ENCODE results near the gene PITPNC1. TPM values are rescaled to one million over a fixed set of nuclear protein-coding genes. Genes with fewer than 3 reads are reported as not detected.

PITPNC1 gene
- polyA plus RNA-seq, 1 of the 3 experiments (the other 2 are of a cell fraction) = 18.4 TPM

- Histone ChIP-seq H2AFZ (ENCODE audit: low read depth) (no peak overlapping the region), H3K36me3 (replicated peaks in 1 of 2; ENCODE audit: control insufficient read depth in 1 of 2, insufficient read depth in 2 of 2, low read length in 1 of 2) (no peaks in the 10 kb centered on the region), H3K27ac (ENCODE audit: low read depth in 2 of 2, low read length in 1 of 2) (peak overlapping the region; percentile 82 to 95; a peak in 3 of 4 replicates), H3K4me1 (ENCODE audit: control insufficient read depth in 1 of 2, insufficient read depth in 2 of 2, low read depth in 1 of 2, low read length in 1 of 2) (peaks cover 30 to 37% of the 10 kb centered on the region in 2 experiments), H4K20me1 (ENCODE audit: insufficient read depth) (no peaks in the 10 kb centered on the region), H3K27me3 (ENCODE audit: insufficient read depth) (no peaks in the 10 kb centered on the region), H3K4me3 (ENCODE audit: low read depth in 2 of 2, low read length in 1 of 2) (no peak overlapping the region), H3K9ac (no peak overlapping the region), H3F3A (replicated peaks; ENCODE audit: insufficient read depth) (peaks cover 19% of the 10 kb centered on the region), H3K9me3 (no peaks in the 10 kb centered on the region), H3K79me2 (ENCODE audit: insufficient read depth) (no peaks in the 10 kb centered on the region), H3K9me2 (no peaks in the 10 kb centered on the region), H3K4me2 (peak overlapping the region; percentile 65)
- ChIA-PET POLR2A (interaction anchor here (0.7 to 2.8 kb wide), 4 partner anchors 116 to 228 kb away, joined by 3 to 17 read pairs (median 8); no protein-coding TSS in a partner anchor), CTCF (interaction anchor here (0.6 to 10.5 kb wide), 15 partner anchors 12 to 583 kb away, joined by 3 to 111 read pairs (median 5); no protein-coding TSS in a partner anchor)
- 52% methylated on average over 10 of the region's 10 CpGs for WGBS (ENCODE audit: low lambda C conversion rate)
- TF ChIP-seq CTCF (IDR thresholded peaks at IDR 0.05) (peak; percentile 27; the same call in 1 of the 2 replicates), EZH2phosphoT487 (IDR thresholded peaks at IDR 0.05; ENCODE audit: borderline replicate concordance, low read depth) (no peak), CHD2 (IDR thresholded peaks at IDR 0.05; ENCODE audit: low read length, partially characterized antibody) (no peak), MXI1 (IDR thresholded peaks at IDR 0.05; ENCODE audit: low read depth, low read length) (no peak; the same call in 1 of the 2 replicates)
- TF ChIP-seq, protein P1, sequence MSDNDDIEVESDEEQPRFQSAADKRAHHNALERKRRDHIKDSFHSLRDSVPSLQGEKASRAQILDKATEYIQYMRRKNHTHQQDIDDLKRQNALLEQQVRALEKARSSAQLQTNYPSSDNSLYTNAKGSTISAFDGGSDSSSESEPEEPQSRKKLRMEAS (IDR thresholded peaks at IDR 0.05; ENCODE audit: low read depth) = no peak
- peak; percentile 65 for DNase-seq
Observed at GRCh38 chr17:67606896-67607604, 230.0 kb downstream of the PITPNC1 start.

- DNase-seq = no peak
- no peaks in the 10 kb centered on the region for H4K20me1 ChIP-seq (ENCODE audit: insufficient read depth)
- TF ChIP-seq NFIC (IDR thresholded peaks at IDR 0.05; ENCODE audit: borderline replicate concordance) = no peak
- TF ChIP-seq, protein P2, sequence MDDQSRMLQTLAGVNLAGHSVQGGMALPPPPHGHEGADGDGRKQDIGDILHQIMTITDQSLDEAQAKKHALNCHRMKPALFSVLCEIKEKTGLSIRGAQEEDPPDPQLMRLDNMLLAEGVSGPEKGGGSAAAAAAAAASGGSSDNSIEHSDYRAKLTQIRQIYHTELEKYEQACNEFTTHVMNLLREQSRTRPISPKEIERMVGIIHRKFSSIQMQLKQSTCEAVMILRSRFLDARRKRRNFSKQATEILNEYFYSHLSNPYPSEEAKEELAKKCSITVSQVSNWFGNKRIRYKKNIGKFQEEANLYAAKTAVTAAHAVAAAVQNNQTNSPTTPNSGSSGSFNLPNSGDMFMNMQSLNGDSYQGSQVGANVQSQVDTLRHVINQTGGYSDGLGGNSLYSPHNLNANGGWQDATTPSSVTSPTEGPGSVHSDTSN (IDR thresholded peaks at IDR 0.05) = no peak
- TF ChIP-seq, protein P3, sequence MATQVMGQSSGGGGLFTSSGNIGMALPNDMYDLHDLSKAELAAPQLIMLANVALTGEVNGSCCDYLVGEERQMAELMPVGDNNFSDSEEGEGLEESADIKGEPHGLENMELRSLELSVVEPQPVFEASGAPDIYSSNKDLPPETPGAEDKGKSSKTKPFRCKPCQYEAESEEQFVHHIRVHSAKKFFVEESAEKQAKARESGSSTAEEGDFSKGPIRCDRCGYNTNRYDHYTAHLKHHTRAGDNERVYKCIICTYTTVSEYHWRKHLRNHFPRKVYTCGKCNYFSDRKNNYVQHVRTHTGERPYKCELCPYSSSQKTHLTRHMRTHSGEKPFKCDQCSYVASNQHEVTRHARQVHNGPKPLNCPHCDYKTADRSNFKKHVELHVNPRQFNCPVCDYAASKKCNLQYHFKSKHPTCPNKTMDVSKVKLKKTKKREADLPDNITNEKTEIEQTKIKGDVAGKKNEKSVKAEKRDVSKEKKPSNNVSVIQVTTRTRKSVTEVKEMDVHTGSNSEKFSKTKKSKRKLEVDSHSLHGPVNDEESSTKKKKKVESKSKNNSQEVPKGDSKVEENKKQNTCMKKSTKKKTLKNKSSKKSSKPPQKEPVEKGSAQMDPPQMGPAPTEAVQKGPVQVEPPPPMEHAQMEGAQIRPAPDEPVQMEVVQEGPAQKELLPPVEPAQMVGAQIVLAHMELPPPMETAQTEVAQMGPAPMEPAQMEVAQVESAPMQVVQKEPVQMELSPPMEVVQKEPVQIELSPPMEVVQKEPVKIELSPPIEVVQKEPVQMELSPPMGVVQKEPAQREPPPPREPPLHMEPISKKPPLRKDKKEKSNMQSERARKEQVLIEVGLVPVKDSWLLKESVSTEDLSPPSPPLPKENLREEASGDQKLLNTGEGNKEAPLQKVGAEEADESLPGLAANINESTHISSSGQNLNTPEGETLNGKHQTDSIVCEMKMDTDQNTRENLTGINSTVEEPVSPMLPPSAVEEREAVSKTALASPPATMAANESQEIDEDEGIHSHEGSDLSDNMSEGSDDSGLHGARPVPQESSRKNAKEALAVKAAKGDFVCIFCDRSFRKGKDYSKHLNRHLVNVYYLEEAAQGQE (IDR thresholded peaks at IDR 0.05; ENCODE audit: low read depth, low read length) = no peak
- TF ChIP-seq, protein P4, sequence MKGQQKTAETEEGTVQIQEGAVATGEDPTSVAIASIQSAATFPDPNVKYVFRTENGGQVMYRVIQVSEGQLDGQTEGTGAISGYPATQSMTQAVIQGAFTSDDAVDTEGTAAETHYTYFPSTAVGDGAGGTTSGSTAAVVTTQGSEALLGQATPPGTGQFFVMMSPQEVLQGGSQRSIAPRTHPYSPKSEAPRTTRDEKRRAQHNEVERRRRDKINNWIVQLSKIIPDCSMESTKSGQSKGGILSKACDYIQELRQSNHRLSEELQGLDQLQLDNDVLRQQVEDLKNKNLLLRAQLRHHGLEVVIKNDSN (IDR thresholded peaks at IDR 0.05; ENCODE audit: borderline replicate concordance, low read depth) = no peak
- TF ChIP-seq FOXJ3 (CRISPR knock-in tag; IDR thresholded peaks at IDR 0.05) = no peak
- TF ChIP-seq TEAD4 (IDR thresholded peaks at IDR 0.05; ENCODE audit: borderline replicate concordance, insufficient read depth) = no peak
- TF ChIP-seq JUND (IDR thresholded peaks at IDR 0.05) = no peak
- TF ChIP-seq MEF2A (IDR thresholded peaks at IDR 0.05; ENCODE audit: borderline replicate concordance, low read depth) = no peak
- no peak for TF ChIP-seq CHD2 (IDR thresholded peaks at IDR 0.05; ENCODE audit: low read length, partially characterized antibody)
- TF ChIP-seq EZH2phosphoT487 (IDR thresholded peaks at IDR 0.05; ENCODE audit: borderline replicate concordance, low read depth) = no peak
- TF ChIP-seq FOSL2 (IDR thresholded peaks at IDR 0.05; ENCODE audit: borderline replicate concordance, low read depth) = no peak
- no peaks in the 10 kb centered on the region for H3K9me2 ChIP-seq
- peaks cover 30% of the 10 kb centered on the region in 2 experiments for H3K4me1 ChIP-seq (ENCODE audit: control insufficient read depth in 1 of 2, insufficient read depth in 2 of 2, low read depth in 1 of 2, low read length in 1 of 2)
- CTCF ChIA-PET = interaction anchor here (1.3 to 10.5 kb wide), 5 partner anchors 10 to 232 kb away, joined by 3 to 111 read pairs (median 34); partner anchors contain the start of gene PITPNC1
- no peaks in the 10 kb centered on the region for H3K36me3 ChIP-seq (replicated peaks in 1 of 2; ENCODE audit: control insufficient read depth in 1 of 2, insufficient read depth in 2 of 2, low read length in 1 of 2)
- H3K4me2 ChIP-seq = no peak overlapping the region
- no peak overlapping the region; a peak in 1 of 4 replicates for H3K27ac ChIP-seq (ENCODE audit: low read depth in 2 of 2, low read length in 1 of 2)
- H3K9ac ChIP-seq = no peak overlapping the region
- no peaks in the 10 kb centered on the region for H3K27me3 ChIP-seq (ENCODE audit: insufficient read depth)
- no peak overlapping the region for H3K4me3 ChIP-seq (ENCODE audit: low read depth in 2 of 2, low read length in 1 of 2)
- no peaks in the 10 kb centered on the region for H3K9me3 ChIP-seq
- peaks cover 19% of the 10 kb centered on the region for H3F3A ChIP-seq (replicated peaks; ENCODE audit: insufficient read depth)
- H3K79me2 ChIP-seq (ENCODE audit: insufficient read depth) = no peaks in the 10 kb centered on the region
- 94% methylated on average over 8 of the region's 8 CpGs for WGBS (ENCODE audit: low lambda C conversion rate)
- POLR2A ChIA-PET = interaction anchor here (1.0 kb wide), 1 partner anchor 231 kb away, joined by 3 read pairs; no protein-coding TSS in a partner anchor
- H2AFZ ChIP-seq (ENCODE audit: low read depth) = no peak overlapping the region
Observed at GRCh38 chr17:67610061-67610460, 233.0 kb downstream of the PITPNC1 start.
